NCI-H1436 (cell line): ENCODE results near the gene PRKAA1.
"Not testable (repeated sequence)": the region's sequence is repeated elsewhere in the genome, so short reads cannot be mapped to it uniquely, and the experiment has no call there.

Source experiments
- DNase-seq: peaks from one replicate; lab custom pipeline; 2025; lab: John Stamatoyannopoulos, UW

PRKAA1 gene

DNA sequence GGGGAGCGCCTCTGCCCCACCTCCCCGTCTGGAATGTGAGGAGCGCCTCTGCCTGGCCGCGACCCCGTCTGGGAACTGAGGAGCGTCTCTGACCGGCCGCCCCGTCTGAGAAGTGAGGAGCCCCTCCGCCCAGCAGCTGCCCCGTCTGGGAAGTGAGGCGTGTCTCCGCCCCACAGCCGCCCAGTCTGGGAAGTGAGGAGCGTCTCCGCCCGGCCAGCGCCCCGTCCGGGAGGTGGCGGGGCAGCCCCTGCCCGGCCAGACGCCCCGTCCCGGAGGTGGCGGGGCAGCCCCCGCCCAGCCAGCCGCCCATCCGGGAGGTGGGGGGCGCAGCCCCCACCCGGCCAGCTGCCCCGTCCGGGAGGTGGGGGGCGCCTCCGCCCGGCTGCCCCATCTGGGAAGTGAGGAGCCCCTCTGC is 75.7 kb downstream of the PRKAA1 start:
- DNase-seq: not testable (repeated sequence)

DNA sequence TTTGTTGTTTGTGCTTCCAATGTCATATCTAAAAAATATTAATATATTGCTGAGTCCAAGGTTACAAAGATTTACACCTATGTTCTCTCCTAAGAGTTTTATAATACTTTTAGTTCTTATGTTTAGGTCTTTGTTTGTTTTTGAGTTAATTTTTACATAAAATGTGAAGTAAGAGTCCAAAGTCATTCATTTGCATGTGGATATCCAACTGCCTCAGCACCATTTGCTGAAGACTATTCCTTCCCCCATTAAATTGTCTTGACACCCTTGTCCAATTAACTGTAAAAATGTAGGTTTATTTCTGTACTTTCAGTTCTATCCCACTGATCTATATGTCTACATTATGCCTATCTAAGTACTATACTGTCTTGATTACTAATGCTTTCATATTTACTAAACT is 78.1 kb downstream of the PRKAA1 start:
- DNase-seq: no peak

GRCh38 chr5:40717281-40717680 is 80.9 kb downstream of the PRKAA1 start:
- no peak for DNase-seq

DNA sequence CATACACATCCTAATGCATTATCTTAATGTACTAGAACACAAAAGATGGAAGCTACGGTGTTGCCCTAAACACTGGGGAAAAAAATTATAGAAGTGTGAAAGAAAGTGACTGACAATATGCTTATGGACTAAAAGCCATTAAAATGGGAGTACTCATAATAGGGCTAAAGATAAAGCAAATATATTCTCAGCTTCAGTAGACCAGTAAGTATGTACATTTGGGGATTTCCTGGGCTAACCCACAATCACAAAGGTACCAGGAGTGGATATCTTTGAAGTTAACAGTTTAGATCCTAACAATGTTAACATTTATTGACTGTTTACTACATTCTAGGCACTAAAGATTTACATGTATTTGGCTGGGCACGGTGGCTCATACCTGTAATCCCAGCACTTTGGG is 81.6 kb downstream of the PRKAA1 start:
- no peak for DNase-seq

DNA sequence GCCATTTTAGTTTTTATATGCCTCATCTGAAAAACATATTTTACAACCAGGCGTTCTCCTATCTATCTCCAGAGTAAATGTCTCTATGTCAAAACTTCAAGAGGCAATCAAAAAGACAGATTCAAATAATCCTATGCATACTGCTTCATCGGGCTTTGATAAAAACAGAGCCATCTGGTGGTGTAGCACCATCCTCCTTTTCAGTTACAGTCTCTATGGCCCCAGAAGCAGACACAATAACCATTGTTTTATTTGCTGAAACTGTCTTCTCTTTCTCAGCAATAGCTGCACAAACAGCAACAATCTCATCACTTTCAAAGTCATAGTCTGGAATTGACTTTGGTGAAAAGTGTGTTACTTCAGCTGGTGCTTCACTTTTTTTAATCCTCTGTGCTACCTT is 82.2 kb downstream of the PRKAA1 start:
- no peak for DNase-seq

GRCh38 chr5:40714001-40714400 is 84.2 kb downstream of the PRKAA1 start:
- DNase-seq: no peak

GRCh38 chr5:40710575-40710974 is 87.6 kb downstream of the PRKAA1 start:
- DNase-seq: not testable (repeated sequence)
